Gastroesophageal sphincter (tissue), 3 donors: ENCODE data around the gene KRTAP10-12.

ENCODE experiments used
- CTCF ChIP-seq, 4 experiments: fragments of 200-600 bp in 2 of 4; fragments of 450-650 bp in 2 of 4; sonication (generic) in 1 of 4; IDR thresholded peaks; one replicate each; pipeline ENCODE4 v1.5.1; 2017 to 2019; ENCODE audit warnings: antibody characterized with exemption in 4 of 4, mild to moderate bottlenecking in 2 of 4, moderate library complexity in 2 of 4
- POLR2A ChIP-seq, 2 donors: fragments of 450-650 bp; IDR thresholded peaks; one replicate each; pipeline ENCODE4 v1.6.1; 2017; ENCODE audit warnings: antibody characterized with exemption in 2 of 2, mild to moderate bottlenecking in 2 of 2, moderate library complexity in 1 of 2
- POLR2AphosphoS5 ChIP-seq: sonication (generic); formaldehyde crosslinking; IDR thresholded peaks from one replicate; pipeline ENCODE4 v1.6.1; 2017; ENCODE audit warnings: antibody characterized with exemption

- no peak for TF ChIP-seq POLR2A (IDR thresholded peaks at IDR 0.05)
- no peak for TF ChIP-seq CTCF (IDR thresholded peaks at IDR 0.05)
- no peak for TF ChIP-seq POLR2AphosphoS5
These were observed 41.6 kb downstream of the KRTAP10-12 start for GRCh38 chr21:44738621-44739020.
